ENCODE results near the gene BCAN.

DNA sequence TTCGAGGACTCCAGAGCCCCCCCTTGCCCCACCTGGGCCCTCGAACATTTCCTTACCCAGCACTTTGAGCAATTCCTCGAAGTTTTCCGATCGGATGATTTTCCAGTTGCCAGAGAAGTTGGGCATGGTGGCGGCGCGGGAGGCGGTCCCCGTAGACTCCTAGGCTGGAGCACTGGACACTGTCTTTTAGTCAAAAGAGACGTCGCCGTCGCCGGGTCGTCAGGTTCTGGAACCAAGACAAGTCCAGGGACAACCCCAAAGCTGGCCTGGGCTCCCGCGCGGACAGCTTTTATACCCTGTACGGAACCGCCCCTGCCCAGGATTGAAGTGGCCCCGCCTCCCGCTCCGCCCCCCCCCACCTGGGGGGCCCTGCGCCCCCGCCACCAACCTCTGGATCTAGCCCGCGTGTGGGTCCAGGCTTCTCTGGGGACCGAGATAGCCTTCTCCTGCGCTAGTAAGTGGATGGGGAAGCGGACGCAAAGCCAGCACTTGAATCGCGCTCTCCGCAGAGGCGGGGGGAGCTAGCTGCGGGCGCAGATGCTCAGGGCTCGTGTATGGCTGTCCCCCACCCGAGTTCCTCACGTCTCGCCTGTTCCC is 63.5 kb downstream of the BCAN start, which contains the start of gene CRABP2:
- peak in 1 of 2 donors; percentile 28 for TF ChIP-seq POLR2A (IDR thresholded peaks at IDR 0.05)
- TF ChIP-seq CTCF (IDR thresholded peaks at IDR 0.05) = no peak
